ENCODE data around the gene TBC1D14.
"Not testable (repeated sequence)": the region's sequence is repeated elsewhere in the genome, so short reads cannot be mapped to it uniquely, and the experiment has no call there.

Gene TBC1D14

DNA sequence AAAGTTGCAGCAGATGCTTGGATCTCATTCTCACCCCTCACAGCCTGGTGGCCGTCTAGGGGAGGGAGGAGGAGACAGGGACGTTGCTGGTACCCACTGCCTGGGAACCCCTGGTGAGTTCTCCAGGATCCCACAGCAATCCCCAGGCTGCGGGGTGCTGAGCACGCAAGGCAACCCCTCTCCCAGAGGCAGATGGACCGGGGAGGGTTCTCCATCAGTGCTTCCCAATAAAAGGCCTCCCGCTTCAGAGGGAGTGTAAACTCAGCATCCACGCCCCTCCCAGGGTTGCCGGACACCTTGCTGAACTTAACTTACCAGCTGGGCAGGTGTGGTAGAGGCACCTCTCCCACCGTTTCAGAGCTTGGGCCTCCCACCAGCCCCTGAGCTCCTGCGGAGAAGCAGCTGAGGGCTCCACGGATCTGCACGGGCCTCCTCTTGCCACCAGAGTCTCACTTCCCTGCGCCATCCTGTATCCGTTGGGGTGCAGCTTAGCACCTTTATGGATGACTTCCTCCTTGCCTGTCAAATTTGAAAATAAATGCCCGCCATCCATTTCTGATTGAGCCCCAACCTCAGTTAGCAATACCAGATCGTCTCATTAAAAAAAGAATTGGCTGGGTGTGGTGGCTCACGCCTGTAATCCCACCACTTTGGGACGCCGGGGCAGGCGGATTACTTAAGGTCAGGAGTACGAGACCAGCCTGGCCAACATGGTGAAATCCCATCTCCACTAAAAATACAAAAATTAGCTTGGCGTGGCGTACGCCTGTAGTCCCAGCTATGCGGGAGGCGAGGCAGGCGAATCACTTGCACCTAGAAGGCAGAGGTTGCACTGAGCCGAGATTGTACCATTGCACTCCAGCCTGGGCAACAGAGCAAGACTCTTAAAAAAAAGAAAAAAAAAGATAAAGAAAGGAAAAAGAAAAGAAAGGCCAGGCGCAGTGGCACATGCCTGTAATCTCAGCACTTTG is 14.8 kb upstream of the TBC1D14 start:
- DNase-seq, result no peak
- TF ChIP-seq GATA1 (IDR thresholded peaks at IDR 0.05; ENCODE audit: low read depth, low read length), result no peak
- no peak for TF ChIP-seq POLR2A (IDR thresholded peaks at IDR 0.05; ENCODE audit: low read length)

DNA sequence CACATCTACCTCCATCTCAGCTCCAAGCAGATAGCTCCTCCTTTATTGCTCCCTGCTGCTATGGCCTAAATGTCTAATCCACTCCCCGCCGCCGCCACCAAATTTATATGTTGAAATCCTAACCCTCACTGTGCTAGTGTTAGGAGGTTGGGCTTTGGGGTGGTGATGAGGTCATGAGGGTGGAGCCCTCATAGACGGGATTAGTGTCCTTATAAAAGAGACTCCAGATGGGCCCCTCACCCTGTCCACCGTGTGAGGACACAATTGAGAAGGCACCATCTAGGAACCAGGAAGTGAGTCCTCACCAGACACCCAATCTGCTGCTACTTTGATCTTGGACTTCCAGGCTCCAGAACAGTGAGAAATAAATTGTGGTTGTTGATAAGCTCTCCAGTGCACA is 13.6 kb upstream of the TBC1D14 start:
- DNase-seq, result no peak
- TF ChIP-seq GATA1 (IDR thresholded peaks at IDR 0.05; ENCODE audit: low read depth, low read length) (no peak), POLR2A (IDR thresholded peaks at IDR 0.05; ENCODE audit: low read length) (no peak)

DNA sequence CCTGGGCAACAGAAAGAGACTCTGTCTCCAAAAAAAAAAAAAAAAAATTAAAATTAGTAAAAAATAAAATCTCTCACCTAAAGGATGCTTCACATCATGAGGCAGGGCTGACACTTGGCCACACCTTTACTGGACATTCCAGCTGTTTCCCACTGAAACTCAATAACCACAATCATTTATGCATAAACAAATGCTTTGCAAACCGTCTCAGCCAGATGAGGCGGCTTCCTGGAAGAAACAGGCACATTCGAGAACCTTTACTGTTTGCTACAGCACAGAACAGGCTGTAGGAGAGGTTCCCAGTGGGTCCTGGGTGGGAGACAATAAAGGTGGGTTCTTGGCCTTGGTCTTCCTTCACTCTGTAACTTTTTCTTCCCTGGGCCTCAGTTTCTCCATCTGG is 10.9 kb upstream of the TBC1D14 start:
- TF ChIP-seq GATA1 (IDR thresholded peaks at IDR 0.05; ENCODE audit: low read depth, low read length) (no peak), POLR2A (IDR thresholded peaks at IDR 0.05; ENCODE audit: low read length) (no peak)
- no peak for DNase-seq

DNA sequence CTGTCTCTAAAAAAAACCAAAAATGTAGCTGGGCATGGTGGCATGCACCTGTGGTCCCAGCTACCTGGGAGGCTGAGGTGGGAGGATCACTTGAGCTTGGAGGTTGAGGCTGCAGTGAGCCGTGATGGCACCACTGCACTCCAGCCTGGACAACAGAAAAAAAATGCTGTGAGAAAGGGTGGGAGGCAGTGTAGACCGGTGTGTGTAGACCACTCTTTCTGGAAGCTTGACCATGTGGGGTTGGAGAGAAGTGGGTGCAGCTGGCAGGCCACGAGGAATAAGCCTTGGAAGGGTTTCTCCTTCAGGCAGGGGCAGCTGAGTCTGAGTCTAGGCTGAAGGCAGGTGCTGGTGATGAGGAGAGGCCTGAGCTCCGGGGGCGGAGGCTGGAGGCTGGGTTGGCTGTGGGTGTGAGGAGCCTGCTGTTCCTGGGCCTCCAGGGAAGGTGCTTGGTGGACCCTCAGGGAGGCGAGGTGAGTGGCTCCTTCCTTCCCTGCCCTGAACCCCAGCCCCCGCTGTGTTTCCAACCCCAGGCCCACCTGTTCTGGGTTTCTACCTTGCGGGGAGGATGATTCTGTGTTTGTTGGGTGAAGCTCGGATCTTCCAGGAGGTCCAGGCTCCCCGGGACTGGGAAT is 9.3 kb upstream of the TBC1D14 start:
- no peak for TF ChIP-seq POLR2A (IDR thresholded peaks at IDR 0.05; ENCODE audit: low read length)
- no peak for TF ChIP-seq GATA1 (IDR thresholded peaks at IDR 0.05; ENCODE audit: low read depth, low read length)
- no peak for DNase-seq

DNA sequence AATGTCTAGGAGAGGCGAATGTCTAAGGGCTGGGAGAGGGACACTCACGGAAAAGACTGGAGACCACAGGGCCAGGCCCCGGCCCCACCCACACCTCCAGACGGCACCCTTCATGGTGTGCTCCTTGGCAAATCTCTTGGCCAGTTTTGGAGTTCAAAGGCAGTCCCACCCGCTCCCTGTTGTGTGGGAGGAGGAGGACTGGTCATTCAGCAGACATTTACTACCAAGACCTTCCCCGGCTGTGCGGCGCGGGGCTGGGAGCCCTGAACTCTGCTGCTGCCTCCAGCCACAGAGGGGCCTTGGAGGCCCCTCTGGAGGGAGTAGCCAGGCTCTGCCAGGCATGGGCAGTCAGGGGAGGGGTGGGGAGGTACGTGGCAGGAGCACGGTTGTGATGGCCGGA is 8.7 kb upstream of the TBC1D14 start:
- TF ChIP-seq POLR2A (IDR thresholded peaks at IDR 0.05; ENCODE audit: low read length), result no peak
- TF ChIP-seq GATA1 (IDR thresholded peaks at IDR 0.05; ENCODE audit: low read depth, low read length), result no peak
- DNase-seq, result no peak

DNA sequence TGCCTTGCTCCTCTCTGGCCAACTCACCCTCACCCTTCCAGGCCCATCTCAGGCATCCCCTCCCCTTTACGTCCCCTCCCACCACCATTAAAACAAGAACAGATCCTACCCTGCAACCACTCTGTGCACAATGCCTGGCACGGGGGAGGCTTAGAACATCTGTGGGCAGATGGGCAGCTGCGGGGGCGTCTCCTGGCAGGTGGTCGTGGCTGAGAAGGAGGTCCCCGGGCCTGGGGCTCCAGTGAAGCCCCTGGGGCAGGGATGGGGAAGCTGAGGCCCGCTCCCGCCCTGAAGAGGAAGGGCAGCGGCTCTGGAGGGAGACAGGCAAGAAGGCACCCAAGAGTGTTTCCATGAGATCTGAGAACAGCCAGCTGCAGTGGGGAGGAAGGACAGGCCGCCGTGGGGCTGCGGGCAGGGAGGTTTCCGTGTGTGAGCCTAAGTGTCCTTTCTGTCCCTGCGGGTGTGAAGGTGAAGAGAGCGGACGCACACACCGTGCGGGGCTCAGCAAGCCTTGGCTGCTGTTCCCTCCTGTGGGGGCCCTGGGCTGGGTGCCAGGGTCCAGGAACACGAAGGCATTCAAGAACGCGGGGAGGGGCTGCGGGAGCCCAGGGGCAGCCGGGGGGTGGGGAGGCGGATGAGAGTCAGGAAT is 7.8 kb upstream of the TBC1D14 start:
- DNase-seq, result no peak

DNA sequence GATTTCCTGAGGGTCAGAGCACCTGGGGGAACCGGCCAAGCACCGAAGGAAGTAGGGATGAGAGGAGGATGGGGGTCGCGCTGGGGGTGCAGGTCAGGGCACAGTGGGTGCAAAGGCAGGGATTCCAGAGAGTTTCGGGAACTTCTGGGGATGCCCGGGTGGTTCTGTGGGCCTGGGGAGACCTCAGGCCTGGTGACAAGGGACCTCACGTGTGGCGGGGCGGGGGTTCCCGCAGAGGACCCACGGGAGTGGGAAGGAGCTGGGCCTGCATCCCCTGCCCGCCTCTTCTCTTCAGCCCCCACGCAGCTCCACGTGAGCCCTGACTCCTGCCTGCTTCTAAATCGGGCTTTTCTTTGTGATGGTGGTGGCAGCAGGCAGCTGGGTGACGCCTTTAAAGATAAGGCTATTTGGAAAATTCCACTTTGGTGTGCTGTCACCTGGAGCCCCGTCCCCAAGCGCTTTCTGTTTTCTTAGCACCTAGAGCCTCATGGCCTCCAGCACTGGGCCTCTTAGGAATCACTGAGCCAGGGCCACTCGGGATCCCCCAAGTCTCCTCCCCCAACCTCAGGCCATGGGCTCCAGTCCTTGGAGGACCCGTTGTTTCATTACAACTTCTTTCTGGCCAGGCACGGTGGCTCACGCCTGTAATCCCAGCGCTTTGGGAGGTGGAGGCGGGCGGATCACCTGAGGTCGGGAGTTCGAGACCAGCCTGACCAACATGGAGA is 7.1 kb upstream of the TBC1D14 start:
- no peak for DNase-seq
- TF ChIP-seq GATA1 (IDR thresholded peaks at IDR 0.05; ENCODE audit: low read depth, low read length) (no peak), POLR2A (IDR thresholded peaks at IDR 0.05; ENCODE audit: low read length) (no peak)

More for the DNA sequence above, 7.8 kb upstream of the TBC1D14 start:
- TF ChIP-seq POLR2A (IDR thresholded peaks at IDR 0.05; ENCODE audit: low read length), result no peak

DNA sequence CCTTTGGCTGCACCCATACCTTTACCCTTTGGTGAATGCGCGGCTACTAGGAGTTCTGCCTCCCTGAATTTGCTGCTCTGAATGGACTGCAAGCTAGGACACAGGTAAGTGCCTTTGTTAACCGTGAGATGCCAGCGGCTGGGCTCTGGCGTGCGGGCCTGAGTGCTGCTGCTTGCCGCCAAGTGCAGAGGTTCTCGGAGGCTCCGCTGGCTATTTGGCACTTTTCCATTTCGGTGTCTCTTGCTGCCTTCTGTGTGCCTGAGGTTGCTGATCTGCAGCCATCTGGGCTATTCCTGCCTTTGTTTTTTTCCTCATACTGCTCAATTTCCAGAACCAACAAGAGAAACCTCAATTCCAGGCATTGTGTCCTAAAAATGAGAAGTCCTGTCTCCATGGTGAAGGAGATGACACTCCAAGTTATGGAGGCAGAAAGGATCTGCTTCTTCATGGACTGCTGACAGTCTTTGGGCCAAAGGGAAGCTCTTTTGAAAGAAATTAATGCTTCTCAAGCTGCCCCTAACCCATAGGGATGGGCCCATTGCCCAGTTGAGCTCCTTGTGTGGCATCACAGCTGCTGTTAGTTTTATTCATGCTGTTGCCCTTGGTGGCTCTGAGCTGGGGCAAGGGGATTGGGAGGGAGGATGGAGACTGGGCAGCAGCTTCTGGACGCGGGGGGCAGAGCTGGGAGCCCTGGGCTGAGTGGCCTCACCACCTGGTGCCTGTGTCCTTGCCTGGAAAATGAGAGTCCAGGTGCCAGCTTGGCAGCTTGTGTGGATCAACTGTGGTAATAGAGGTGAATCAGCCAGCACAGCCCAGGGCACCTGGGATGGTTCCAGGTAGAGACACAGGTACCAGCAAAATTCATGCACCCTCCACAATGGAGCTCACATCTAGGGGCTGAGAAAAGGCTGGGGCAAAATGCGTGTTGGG is 3.8 kb upstream of the TBC1D14 start:
- TF ChIP-seq POLR2A (IDR thresholded peaks at IDR 0.05; ENCODE audit: low read length), result no peak
- TF ChIP-seq GATA1 (IDR thresholded peaks at IDR 0.05; ENCODE audit: low read depth, low read length), result no peak

DNA sequence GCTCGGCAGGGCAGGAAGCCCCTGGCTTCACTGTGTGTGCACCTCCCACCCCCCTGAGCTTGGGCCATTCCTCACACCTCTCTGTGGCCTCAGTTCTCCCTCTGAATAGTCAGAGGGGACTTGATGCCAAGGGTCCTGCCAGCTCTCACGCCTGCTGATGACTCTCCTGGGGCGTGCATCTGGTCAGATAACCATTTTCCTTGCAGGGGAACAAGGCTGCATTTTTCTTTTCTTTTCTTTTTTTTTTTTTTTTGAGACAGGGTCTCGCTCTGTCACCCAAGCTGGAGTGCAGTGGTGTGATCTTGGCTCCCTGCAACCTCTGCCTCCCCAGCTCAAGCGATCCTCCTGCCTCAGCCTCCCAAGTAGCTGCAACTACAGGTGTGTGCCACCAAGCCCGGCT is 3.1 kb upstream of the TBC1D14 start:
- not testable (repeated sequence) for DNase-seq

More for the DNA sequence above, 3.8 kb upstream of the TBC1D14 start:
- DNase-seq, result no peak

DNA sequence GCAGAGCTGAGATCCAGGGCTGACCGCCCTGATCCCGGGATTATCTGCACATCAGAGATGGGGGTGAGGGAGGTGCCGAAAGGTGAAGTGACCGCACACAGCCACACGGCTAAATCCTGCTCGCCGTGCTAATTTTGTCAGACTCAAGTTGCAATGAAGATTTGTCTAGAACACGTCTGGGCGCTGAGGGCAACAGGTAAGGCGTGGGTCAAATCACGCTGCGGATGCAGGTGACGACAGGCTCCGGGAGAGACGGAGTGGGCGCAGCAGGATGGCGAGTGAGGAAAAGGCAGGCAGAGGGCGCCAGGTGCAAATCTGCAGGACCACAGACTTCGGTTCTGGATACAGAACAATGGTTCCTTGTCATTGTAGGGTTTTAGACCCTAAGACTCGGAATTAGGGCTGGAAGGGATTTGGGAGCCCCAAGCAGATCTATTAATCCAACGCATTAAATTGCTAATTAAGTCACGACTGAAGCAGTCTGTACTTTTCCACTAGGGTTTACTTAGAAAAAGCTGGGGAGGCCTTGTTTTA is 1.9 kb upstream of the TBC1D14 start:
- TF ChIP-seq GATA1 (IDR thresholded peaks at IDR 0.05; ENCODE audit: low read depth, low read length) (no peak), POLR2A (IDR thresholded peaks at IDR 0.05; ENCODE audit: low read length) (no peak)
- DNase-seq, result peak in 1 of 2 experiments; percentile 42

DNA sequence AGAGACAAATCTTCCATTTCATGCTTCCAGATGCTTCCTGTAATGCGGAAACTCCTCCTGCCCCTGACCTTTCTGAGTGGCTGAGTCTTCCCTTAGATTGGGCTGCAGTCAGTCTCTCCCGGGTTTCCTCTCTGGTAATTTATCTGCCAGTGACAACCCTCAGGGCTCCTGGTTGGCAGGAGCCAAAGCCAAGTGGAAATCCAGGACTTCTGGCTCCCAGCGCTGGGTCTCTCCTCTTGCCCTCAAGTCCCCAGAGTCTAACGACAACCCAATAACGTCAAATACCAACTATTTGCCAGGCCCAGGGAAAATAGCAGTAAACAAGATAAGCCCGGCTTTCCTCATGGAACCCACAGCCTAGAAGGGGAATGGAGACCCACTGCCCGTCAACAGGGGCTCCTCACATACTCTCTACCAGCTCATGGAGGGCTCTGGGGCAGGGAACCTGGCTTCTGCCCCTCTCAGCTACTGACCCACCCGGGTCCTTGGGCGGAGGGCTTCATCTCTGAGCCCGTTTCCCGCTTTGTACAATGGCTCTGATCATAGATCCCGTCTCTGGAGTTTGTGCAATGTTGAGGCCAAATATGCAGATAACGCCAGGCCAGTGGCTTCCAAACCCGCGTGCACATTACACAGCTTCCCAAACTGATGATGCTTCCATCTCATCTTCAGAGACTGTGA is 1.1 kb upstream of the TBC1D14 start:
- DNase-seq, result no peak
- TF ChIP-seq POLR2A (IDR thresholded peaks at IDR 0.05; ENCODE audit: low read length), result no peak

DNA sequence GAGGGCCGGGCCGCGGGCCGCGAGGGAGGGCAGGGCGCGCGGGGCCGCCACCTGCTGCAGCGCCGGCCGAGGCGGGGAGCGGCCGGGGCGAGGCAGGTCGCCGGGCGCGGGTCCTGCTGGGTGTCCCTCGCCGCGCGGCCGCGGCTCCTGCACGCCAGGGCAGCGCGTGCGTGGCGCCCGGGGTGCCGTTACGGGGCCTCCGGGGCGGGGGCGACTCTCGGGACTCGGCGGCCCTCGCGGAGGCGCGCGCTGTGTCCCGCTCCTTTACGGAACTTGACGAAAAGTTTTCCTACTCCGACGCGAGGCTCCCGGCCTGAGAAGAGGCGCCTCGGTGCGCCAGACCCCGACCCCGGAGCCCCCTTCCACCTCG is 329 bp downstream of the TBC1D14 start:
- DNase-seq, result peak; percentile 78 to 86
- no peak for TF ChIP-seq GATA1 (IDR thresholded peaks at IDR 0.05; ENCODE audit: low read depth, low read length)
- TF ChIP-seq POLR2A (IDR thresholded peaks at IDR 0.05; ENCODE audit: low read length), result no peak

Measured in erythroblast (primary cell).